Small intestine (tissue), 7 donors: ENCODE measurements around the gene TEKT5. TPM values are rescaled to one million over a fixed set of nuclear protein-coding genes. Genes with fewer than 3 reads are reported as not detected.

Source experiments
- DNase-seq, 2 donors: peaks; one replicate each; pipeline versions ENCODE4 v3.0.0 to v3.0.0-alpha.2; 2013
- FAIRE-seq: peaks from 2 replicates; lab custom pipeline; 2012; peaks lifted over from hg19 to GRCh38; lab: Jason Lieb, UNC
- H3K27ac ChIP-seq, 3 donors: one replicate each; pipeline ENCODE4 v1.5.1; 2013; ENCODE audit warnings: low read length in 2 of 3, mild to moderate bottlenecking in 2 of 3, control low read depth in 1 of 3, inconsistent platforms in 1 of 3, low read depth in 1 of 3, moderate library complexity in 1 of 3
- H3K27me3 ChIP-seq, 3 donors: one replicate each; pipeline ENCODE4 v1.6.1; 2013; ENCODE audit warnings: low read length in 3 of 3, inconsistent platforms in 1 of 3; ENCODE audit not compliant: control insufficient read depth in 3 of 3, insufficient read depth in 3 of 3
- H3K36me3 ChIP-seq, 3 donors: one replicate each; pipeline ENCODE4 v1.6.1; 2013; ENCODE audit warnings: low read length in 3 of 3, inconsistent platforms in 1 of 3, low read depth in 1 of 3, mild to moderate bottlenecking in 1 of 3, moderate library complexity in 1 of 3; ENCODE audit not compliant: control insufficient read depth in 3 of 3, insufficient read depth in 2 of 3
- H3K4me1 ChIP-seq, 3 donors: one replicate each; pipeline ENCODE4 v1.6.1; 2013; ENCODE audit warnings: low read length in 2 of 3, inconsistent platforms in 1 of 3, low read depth in 1 of 3, mild to moderate bottlenecking in 1 of 3, moderate library complexity in 1 of 3; ENCODE audit not compliant: control insufficient read depth in 3 of 3, insufficient read depth in 2 of 3
- H3K4me3 ChIP-seq, 3 donors: one replicate each; pipeline ENCODE4 v1.5.1; 2013; ENCODE audit warnings: low read length in 3 of 3, control low read depth in 1 of 3, inconsistent platforms in 1 of 3, low read depth in 1 of 3, mild to moderate bottlenecking in 1 of 3, moderate library complexity in 1 of 3
- H3K9me3 ChIP-seq, 2 donors: one replicate each; pipeline ENCODE4 v1.6.1; 2013; ENCODE audit warnings: low read depth in 1 of 2, low read length in 1 of 2; ENCODE audit not compliant: control insufficient read depth in 2 of 2, insufficient read depth in 1 of 2
- WGBS, 3 donors: extraction: QIAGEN DNeasy Blood & Tissue Kit; methylation state at CpG; one replicate each; pipeline ENCODE4 v1.1.7; 2013; 5-methylcytosine and 5-hydroxymethylcytosine counted together
- polyA plus RNA-seq, 4 donors: library from polyadenylated mRNA; stranded (reverse) in 3 of 4; unstranded in 1 of 4; fragments of 200-250 nt in 3 of 4; fragments of 120-200 nt in 1 of 4; gene quantifications; one replicate each; pipeline versions ENCODE4 v1.2.1 to v1.2.3, GENCODE V29; 2013
- donor health status: healthy with polysubstance abuse.
- donor health status: control.
- donor health status: control.
- donor health status: Bipolar disorder and iron deficiency.
- donor health status: healthy.

Gene TEKT5
- polyA plus RNA-seq, 4 donors, result 0.07 to 0.25 TPM; not detected in 2

DNA sequence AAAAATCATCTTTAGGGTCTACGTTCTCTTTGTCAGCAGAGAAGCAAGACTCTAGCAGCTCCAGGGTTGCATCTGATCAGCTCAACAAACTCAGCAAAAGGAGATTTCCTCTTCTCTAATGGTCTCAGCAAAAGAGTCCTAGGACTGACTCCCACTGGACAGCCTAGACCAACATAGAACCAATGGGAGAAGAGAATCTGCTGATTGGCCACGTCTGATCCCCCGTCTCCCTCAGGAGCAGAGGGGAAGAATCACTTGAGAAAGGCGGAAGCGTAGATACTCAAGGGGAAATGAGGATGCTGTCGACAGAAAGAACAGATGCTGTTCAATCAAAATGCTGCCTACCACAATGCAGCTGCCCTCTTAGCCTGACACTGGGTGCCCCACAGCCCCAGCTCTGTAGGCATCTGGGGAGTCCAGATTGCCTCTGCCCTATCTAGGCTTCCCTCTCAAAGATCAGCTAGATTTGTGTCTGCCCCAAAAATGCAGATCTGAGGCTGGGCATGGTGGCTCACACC lies 82.8 kb downstream of the TEKT5 start:
- H3K4me3 ChIP-seq, result no peak overlapping the region
- no peaks in the 10 kb centered on the region for H3K9me3 ChIP-seq
- DNase-seq, result no peak
- no peaks in the 10 kb centered on the region for H3K27me3 ChIP-seq
- no peak overlapping the region for H3K27ac ChIP-seq
- FAIRE-seq, result no peak
- 80 to 91% (median 84%) methylated on average over 6 of the region's 6 CpGs for WGBS, 3 donors
- H3K4me1 ChIP-seq, result peaks cover 0 to 1% (median 0%) of the 10 kb centered on the region in 3 donors
- no peaks in the 10 kb centered on the region for H3K36me3 ChIP-seq

DNA sequence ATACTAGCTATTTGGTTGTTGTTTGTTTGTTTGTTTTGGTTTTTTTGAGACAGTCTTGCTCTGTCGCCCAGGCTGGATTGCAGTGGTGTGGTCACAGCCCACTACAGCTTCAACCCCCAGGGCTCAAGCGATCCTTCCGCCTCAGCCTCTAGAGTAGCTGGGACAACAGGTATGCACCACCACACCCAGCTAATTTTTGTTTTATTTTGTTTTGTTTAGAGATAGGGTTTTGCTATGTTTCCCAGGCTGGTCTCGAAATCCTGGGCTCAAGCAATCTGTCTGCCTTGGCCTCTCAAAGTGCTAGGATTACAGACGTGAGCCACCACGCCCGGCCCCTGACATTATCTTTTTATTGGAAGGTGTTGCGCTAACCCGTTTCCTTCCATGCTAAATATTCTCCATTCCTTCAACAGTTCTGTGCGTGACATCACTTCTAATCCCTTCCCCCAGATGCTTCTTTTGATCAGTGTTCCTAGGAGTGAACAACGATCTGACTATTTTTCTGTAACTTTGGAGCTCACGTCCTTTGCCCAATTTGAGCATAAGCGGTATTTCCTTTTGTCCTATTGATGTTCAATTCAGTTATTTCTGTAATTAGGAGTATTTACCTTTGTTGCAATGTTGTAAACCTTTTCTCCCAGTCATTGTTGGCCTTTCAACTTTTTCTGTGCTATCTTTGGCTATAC lies 84.1 kb downstream of the TEKT5 start:
- no peak overlapping the region for H3K4me3 ChIP-seq
- no peaks in the 10 kb centered on the region for H3K9me3 ChIP-seq
- WGBS, 3 donors, result 44 to 68% (median 63%) methylated on average over 13 of the region's 13 CpGs
- H3K27me3 ChIP-seq, result no peaks in the 10 kb centered on the region
- DNase-seq (peak in 1 of 2 donors; percentile 37), FAIRE-seq (no peak)
- H3K36me3 ChIP-seq, result no peaks in the 10 kb centered on the region
- no peak overlapping the region for H3K27ac ChIP-seq
- no peaks in the 10 kb centered on the region for H3K4me1 ChIP-seq

DNA sequence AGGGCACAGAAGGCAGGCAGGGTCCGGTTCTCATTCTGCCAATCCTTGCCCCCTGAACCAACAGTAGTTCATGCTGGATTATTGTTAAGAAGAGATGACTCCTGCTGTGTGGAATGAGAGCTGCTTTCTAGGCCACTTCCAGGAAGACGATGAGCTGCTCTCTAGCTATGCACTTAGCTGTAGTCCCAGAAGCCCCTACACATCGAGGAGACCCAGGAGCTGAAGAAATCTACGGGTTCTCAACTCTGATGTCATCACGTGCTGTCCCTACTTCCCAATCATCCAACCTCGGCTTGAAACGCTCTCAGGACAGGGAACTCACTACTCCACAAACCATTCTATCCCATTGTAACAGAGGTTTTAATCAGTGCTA lies 85.3 kb downstream of the TEKT5 start:
- no peaks in the 10 kb centered on the region for H3K4me1 ChIP-seq
- H3K27ac ChIP-seq, result no peak overlapping the region
- no peaks in the 10 kb centered on the region for H3K36me3 ChIP-seq
- FAIRE-seq (no peak), DNase-seq (no peak)
- no peaks in the 10 kb centered on the region for H3K27me3 ChIP-seq
- no peaks in the 10 kb centered on the region for H3K9me3 ChIP-seq
- no peak overlapping the region for H3K4me3 ChIP-seq
- WGBS, 3 donors, result 78 to 85% (median 79%) methylated on average over 7 of the region's 7 CpGs

DNA sequence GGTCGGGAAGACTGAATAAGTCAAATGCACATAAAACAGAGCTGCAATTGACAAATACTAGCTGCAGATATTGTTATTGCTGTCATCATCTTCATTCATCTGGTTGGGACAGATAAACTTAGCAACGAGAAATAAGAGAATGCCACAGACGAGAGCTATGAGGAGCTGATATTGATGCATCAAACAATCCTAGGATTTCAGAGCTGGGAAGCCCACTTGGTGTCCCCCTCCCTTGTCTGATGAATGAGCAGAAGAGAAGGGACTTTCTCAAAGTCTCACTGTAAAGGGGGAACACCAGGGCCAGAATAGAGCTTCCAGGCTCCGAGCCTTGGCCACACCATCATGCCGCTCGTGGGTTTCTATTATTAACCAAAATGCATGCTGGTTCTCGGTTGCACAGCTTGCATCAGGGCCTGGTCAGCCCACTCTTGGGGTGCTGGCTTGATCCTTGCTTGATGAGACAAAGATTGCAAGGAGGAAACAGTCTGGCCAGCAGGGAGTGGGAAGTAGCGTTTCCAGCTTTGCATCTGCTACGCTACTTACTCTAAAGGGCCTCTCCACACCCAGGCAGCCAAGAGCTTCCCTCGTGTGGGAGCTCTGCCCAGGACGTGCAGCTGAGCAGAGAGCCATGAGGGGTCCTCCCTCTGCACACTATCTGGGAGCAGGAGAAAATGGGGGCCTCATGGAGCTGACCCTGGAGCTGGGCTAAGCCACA lies 85.9 kb downstream of the TEKT5 start:
- Histone ChIP-seq H3K27ac (no peak overlapping the region), H3K4me1 (no peaks in the 10 kb centered on the region), H3K27me3 (no peaks in the 10 kb centered on the region), H3K9me3 (peaks cover 0 to 3% of the 10 kb centered on the region in 2 donors), H3K4me3 (no peak overlapping the region), H3K36me3 (no peaks in the 10 kb centered on the region)
- 63 to 81% (median 75%) methylated on average over 11 of the region's 11 CpGs for WGBS, 3 donors
- no peak for FAIRE-seq
- no peak for DNase-seq

DNA sequence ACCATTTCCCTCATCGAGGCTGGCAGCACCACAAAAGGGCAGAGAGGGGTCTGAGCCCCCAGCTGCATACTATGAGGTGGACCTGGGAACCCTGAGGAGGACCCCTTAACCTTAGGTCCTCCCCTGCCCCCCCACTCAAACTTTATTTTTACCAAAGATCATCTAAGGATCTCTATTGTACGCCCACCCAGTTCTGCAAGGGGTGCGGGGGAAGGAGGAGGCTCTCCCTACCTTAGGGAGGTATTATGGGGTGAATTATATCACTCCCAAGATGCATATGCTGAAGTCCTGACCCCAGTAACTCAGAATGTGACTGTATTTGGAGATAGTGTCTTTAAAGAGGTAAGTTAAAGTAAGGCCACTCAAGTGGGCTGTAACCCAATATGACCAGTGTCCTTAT lies 87.6 kb downstream of the TEKT5 start:
- DNase-seq, result no peak
- no peak overlapping the region for H3K27ac ChIP-seq
- peaks cover 0 to 3% of the 10 kb centered on the region in 2 donors for H3K9me3 ChIP-seq
- no peaks in the 10 kb centered on the region for H3K4me1 ChIP-seq
- no peak overlapping the region for H3K4me3 ChIP-seq
- no peaks in the 10 kb centered on the region for H3K27me3 ChIP-seq
- no peaks in the 10 kb centered on the region for H3K36me3 ChIP-seq
- FAIRE-seq, result no peak
- 67 to 88% (median 78%) methylated on average over 3 of the region's 3 CpGs for WGBS, 3 donors

DNA sequence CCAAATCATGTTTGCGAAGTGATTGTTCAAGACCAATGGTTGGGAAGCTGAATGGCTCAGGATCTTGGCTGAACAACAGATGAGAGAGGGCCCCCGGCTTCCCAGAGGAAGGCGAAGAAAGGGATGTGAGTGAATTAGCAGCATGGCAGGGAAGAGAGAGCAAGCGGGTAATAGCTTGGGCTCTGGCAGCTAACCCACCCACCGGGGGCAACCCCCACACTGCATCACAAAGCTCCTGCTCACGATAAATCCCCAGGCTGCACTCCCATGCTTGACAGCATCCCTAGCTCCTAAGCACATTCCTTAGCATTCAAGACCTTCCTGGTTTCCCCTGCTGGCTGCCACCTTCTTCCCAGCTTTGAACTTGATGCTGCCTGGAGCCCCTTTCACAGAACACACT lies 88.1 kb downstream of the TEKT5 start:
- DNase-seq, result no peak
- no peak for FAIRE-seq
- WGBS, 3 donors, result 82 to 91% (median 84%) methylated on average over 5 to 6 of the region's 6 CpGs

DNA sequence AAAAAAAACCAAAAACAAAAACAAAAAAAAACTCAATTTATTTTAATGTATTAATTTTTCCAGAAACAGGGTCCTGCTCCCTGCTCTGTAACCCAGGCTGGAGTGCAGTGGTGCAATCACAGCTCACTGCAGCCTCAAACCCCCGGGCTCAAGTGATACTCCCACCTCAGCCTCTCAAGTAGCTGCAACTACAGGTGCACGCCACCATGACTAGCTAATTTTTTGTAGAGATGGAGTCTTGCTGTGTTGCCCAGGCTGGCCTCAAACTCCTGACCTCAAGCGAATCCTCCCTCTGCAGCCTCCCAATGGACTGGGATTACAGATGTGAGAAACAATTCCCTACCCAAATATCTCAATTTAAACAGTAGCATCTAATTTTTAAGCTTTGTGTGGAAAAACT lies 89.1 kb downstream of the TEKT5 start:
- H3K36me3 ChIP-seq, result no peaks in the 10 kb centered on the region
- no peaks in the 10 kb centered on the region for H3K27me3 ChIP-seq
- H3K9me3 ChIP-seq, result peaks cover 0 to 3% of the 10 kb centered on the region in 2 donors
- 83 to 89% (median 85%) methylated on average over 3 of the region's 3 CpGs for WGBS, 3 donors
- no peak for FAIRE-seq
- H3K27ac ChIP-seq, result no peak overlapping the region
- no peaks in the 10 kb centered on the region for H3K4me1 ChIP-seq
- H3K4me3 ChIP-seq, result no peak overlapping the region
- DNase-seq, result no peak

More for the DNA sequence above, 88.1 kb downstream of the TEKT5 start:
- Histone ChIP-seq H3K9me3 (peaks cover 0 to 3% of the 10 kb centered on the region in 2 donors), H3K27ac (no peak overlapping the region), H3K36me3 (no peaks in the 10 kb centered on the region), H3K27me3 (no peaks in the 10 kb centered on the region), H3K4me1 (no peaks in the 10 kb centered on the region), H3K4me3 (no peak overlapping the region)

DNA sequence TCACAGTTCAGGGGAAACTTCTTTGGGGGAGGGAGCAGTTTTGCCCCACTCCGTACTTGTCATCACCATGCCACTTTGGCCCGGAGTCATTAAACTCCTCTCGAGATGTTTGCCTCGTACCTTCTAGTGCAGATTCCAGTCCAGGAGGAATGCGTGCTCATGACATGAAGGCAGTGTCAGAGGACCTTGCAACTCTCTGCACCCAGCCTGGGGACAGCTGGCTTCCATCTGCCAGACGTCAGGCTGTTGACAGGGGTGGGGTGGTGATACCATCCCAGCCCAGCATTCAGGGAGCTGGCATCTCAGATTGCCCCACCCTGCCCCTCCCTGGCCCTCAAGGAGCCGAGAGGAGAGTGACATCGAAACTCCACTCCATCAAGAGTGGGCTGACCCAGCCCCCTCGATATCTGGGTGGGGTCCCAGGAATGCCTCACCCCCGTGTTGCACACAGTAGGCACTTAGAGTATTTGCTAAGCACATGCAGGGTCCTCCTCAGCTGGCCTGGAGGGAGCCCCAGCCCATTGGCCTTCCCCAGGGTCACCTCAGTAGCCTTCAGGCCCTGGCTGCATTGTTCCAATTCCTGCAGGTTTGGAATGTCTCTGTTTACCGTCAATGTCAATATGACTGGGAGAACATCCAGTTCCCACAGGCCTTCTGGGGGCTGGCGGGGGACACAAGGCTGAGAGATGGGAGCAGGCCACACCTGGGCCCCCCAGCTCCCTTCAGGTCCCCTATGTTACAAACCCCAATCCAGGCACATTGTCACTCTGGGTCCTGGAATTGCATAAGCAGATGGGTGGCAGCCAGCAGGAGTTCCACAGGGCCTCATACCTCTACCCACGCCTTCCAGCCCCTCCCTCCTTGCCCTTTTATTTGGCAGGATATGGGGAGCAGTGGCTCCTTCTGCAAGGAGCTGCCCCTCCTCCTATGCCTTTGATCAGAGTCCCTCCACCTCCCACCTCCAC lies 93.0 kb downstream of the TEKT5 start:
- Histone ChIP-seq H3K9me3 (peaks cover 0 to 3% of the 10 kb centered on the region in 2 donors), H3K4me3 (no peak overlapping the region), H3K27ac (no peak overlapping the region), H3K4me1 (no peaks in the 10 kb centered on the region), H3K36me3 (no peaks in the 10 kb centered on the region), H3K27me3 (no peaks in the 10 kb centered on the region)
- FAIRE-seq, result no peak
- DNase-seq, result peak; percentile 42 to 75
- 32 to 54% (median 38%) methylated on average over 13 of the region's 13 CpGs for WGBS, 3 donors
